HCT116 (cell line): ENCODE results near the gene EIF4A3. TPM values are rescaled to one million over a fixed set of nuclear protein-coding genes. Genes with fewer than 3 reads are reported as not detected.

ENCODE experiments used
- ATAC-seq: fragments of 200-7000 bp; cut with Tn5 transposase; 2 replicates; pipeline ENCODE4 v1.9.1; 2020; ENCODE audit warnings: mild to moderate bottlenecking, moderate library complexity
- BruUV-seq: library from RNA; stranded (reverse); fragments of 400-500 nt; replicated peaks from 2 replicates; lab custom pipeline; 2021; lab: Mats Ljungman, UMichigan
- CTCF ChIA-PET: fragments of 300-600 bp; sonication (Branson Sonifier 250); formaldehyde crosslinking; loops from one replicate; lab custom pipeline; 2021; ENCODE audit warnings: antibody characterized with exemption; lab: Charles Lee
- POLR2A ChIA-PET: fragments of 300-600, 350-600 bp; sonication (Branson Sonifier 250); formaldehyde crosslinking; loops from one replicate; lab custom pipeline; 2021; ENCODE audit warnings: antibody characterized with exemption; lab: Charles Lee
- RAD21 ChIA-PET, 2 experiments: fragments of 300-600 bp; sonication (Branson Sonifier 250); formaldehyde crosslinking; loops; one replicate each; lab custom pipeline; 2023; ENCODE audit warnings: low total read pairs in 2 of 2; ENCODE audit not compliant: uncharacterized antibody in 2 of 2, unreplicated experiment in 2 of 2, low non-redundant PET in 1 of 2; lab: Charles Lee
- DNase-seq: peaks from one replicate; pipeline ENCODE4 v3.0.0-alpha.2; 2010; ENCODE audit warnings: low read depth, low spot score
- H2AFZ ChIP-seq: fragments of 200-600 bp; shearing (Covaris generic), sonication (generic); 2 replicates; pipeline ENCODE4 v1.6.1; 2017; ENCODE audit warnings: low read depth, mixed run types, mixed read lengths, antibody characterized with exemption, low read length; ENCODE audit not compliant: poor library complexity, severe bottlenecking
- H3K27ac ChIP-seq: 2 replicates; pipeline ENCODE4 v1.5.1; 2012; ENCODE audit warnings: low read depth, low read length
- H3K27me3 ChIP-seq: fragments of 200-600 bp; sonication (generic); 2 replicates; pipeline ENCODE4 v1.6.1; 2016; ENCODE audit warnings: mixed run types, low read length, mixed read lengths; ENCODE audit not compliant: insufficient read depth
- H3K36me3 ChIP-seq, 2 experiments: fragments of 200-500 bp in 1 of 2; fragments of 200-600 bp in 1 of 2; sonication (Bioruptor generic) in 1 of 2; sonication (generic) in 1 of 2; 2 replicates each; pipeline versions ENCODE4 v1.5.1 to v1.6.1; 2014 to 2016; ENCODE audit warnings: low read length in 2 of 2, inconsistent platforms in 1 of 2, mixed read lengths in 1 of 2, mixed run types in 1 of 2; ENCODE audit not compliant: insufficient read depth in 2 of 2, control insufficient read depth in 1 of 2
- H3K4me1 ChIP-seq, 2 experiments: fragments of 200-600 bp in 1 of 2; sonication (generic) in 1 of 2; 2 replicates each; pipeline versions ENCODE4 v1.5.1 to v1.6.1; 2012 to 2017; ENCODE audit warnings: low read length in 2 of 2, inconsistent platforms in 1 of 2, mild to moderate bottlenecking in 1 of 2, mixed read lengths in 1 of 2, mixed run types in 1 of 2, moderate library complexity in 1 of 2; ENCODE audit not compliant: insufficient read depth in 2 of 2, control insufficient read depth in 1 of 2
- H3K4me2 ChIP-seq: fragments of 200-600 bp; sonication (generic); 2 replicates; pipeline ENCODE4 v1.6.1; 2017; ENCODE audit warnings: mixed run types, low read length, mixed read lengths
- H3K4me3 ChIP-seq, 2 experiments: fragments of 200-600 bp in 1 of 2; sonication (generic) in 1 of 2; replicated peaks in 1 of 2; 2 replicates each; pipeline ENCODE4 v1.5.1; 2011 to 2016; ENCODE audit warnings: low read length in 2 of 2, control low read depth in 1 of 2, low read depth in 1 of 2, mild to moderate bottlenecking in 1 of 2, mixed read lengths in 1 of 2, mixed run types in 1 of 2
- H3K79me2 ChIP-seq: fragments of 200-600 bp; sonication (generic); 2 replicates; pipeline ENCODE4 v1.6.1; 2017; ENCODE audit warnings: mild to moderate bottlenecking, mixed run types, low read length, moderate library complexity, mixed read lengths; ENCODE audit not compliant: insufficient read depth
- H3K9ac ChIP-seq: fragments of 200-600 bp; sonication (generic); 2 replicates; pipeline ENCODE4 v1.6.1; 2016; ENCODE audit warnings: low read length, mixed read lengths
- H3K9me2 ChIP-seq: fragments of 200-600 bp; sonication (generic), shearing (Covaris generic); 2 replicates; pipeline ENCODE4 v1.6.1; 2017; ENCODE audit warnings: mixed run types, mild to moderate bottlenecking, moderate library complexity; ENCODE audit not compliant: insufficient read depth
- H3K9me3 ChIP-seq, 2 experiments: fragments of 200-500 bp in 1 of 2; fragments of 200-600 bp in 1 of 2; sonication (Bioruptor generic) in 1 of 2; sonication (generic) in 1 of 2; 2 replicates each; pipeline ENCODE4 v1.6.1; 2014 to 2017; ENCODE audit warnings: low read length in 2 of 2, mixed read lengths in 2 of 2, inconsistent platforms in 1 of 2, low read depth in 1 of 2, mild to moderate bottlenecking in 1 of 2, mixed run types in 1 of 2, moderate library complexity in 1 of 2; ENCODE audit not compliant: control insufficient read depth in 1 of 2, insufficient read depth in 1 of 2
- H4K20me1 ChIP-seq: fragments of 200-600 bp; sonication (generic), shearing (Covaris generic); 2 replicates; pipeline ENCODE4 v1.6.1; 2017; ENCODE audit warnings: mixed run types, mild to moderate bottlenecking, moderate library complexity; ENCODE audit not compliant: insufficient read depth
- CBX3 ChIP-seq: IDR thresholded peaks from 2 replicates; pipeline ENCODE4 v1.6.1; 2012; ENCODE audit warnings: low read depth
- CEBPB ChIP-seq: IDR thresholded peaks from 2 replicates; pipeline ENCODE4 v1.6.1; 2012; ENCODE audit warnings: low read depth
- EGR1 ChIP-seq: IDR thresholded peaks from 2 replicates; pipeline ENCODE4 v1.6.1; 2012; ENCODE audit warnings: low read depth
- ELF1 ChIP-seq: IDR thresholded peaks from 2 replicates; pipeline ENCODE4 v1.6.1; 2012; ENCODE audit warnings: low read depth, borderline replicate concordance
- EZH2phosphoT487 ChIP-seq: fragments of 200-600 bp; IDR thresholded peaks from 2 replicates; pipeline ENCODE4 v1.6.1; 2018; ENCODE audit warnings: antibody characterized with exemption, borderline replicate concordance
- FOSL1 ChIP-seq: IDR thresholded peaks from 2 replicates; pipeline ENCODE4 v1.6.1; 2012; ENCODE audit warnings: low read depth
- JUND ChIP-seq: IDR thresholded peaks from 2 replicates; pipeline ENCODE4 v1.6.1; 2012
- POLR2A ChIP-seq: IDR thresholded peaks from 2 replicates; pipeline ENCODE4 v1.7.0; 2011; ENCODE audit warnings: borderline replicate concordance; ENCODE audit not compliant: insufficient read depth, insufficient read length; ENCODE audit errors: extremely low read depth
- POLR2AphosphoS5 ChIP-seq: IDR thresholded peaks from 2 replicates; pipeline ENCODE4 v1.6.1; 2011; ENCODE audit warnings: mild to moderate bottlenecking, low read depth, low read length, moderate library complexity
- RAD21 ChIP-seq: IDR thresholded peaks from 2 replicates; pipeline ENCODE4 v1.6.1; 2012; ENCODE audit warnings: low read depth, mild to moderate bottlenecking
- SP1 ChIP-seq: IDR thresholded peaks from 2 replicates; pipeline ENCODE4 v1.6.1; 2012; ENCODE audit warnings: low read depth
- SRF ChIP-seq: IDR thresholded peaks from 2 replicates; pipeline ENCODE4 v1.6.1; 2012; ENCODE audit warnings: low read depth
- TCF7L2 ChIP-seq: IDR thresholded peaks from 2 replicates; pipeline ENCODE4 v1.7.0; 2011; ENCODE audit warnings: borderline replicate concordance, inconsistent platforms; ENCODE audit not compliant: insufficient read depth, insufficient read length; ENCODE audit errors: extremely low read depth
- YY1 ChIP-seq: IDR thresholded peaks from 2 replicates; pipeline ENCODE4 v1.6.1; 2011; ENCODE audit warnings: low read length, low read depth, moderate library complexity, mild to moderate bottlenecking; ENCODE audit not compliant: insufficient replicate concordance; ENCODE audit errors: extremely low read depth
- ZFX ChIP-seq: fragments of 450-650 bp; IDR thresholded peaks from 2 replicates; pipeline ENCODE4 v1.6.1; 2017
- ZNF274 ChIP-seq: fragments of 200-500 bp; sonication (Bioruptor generic); IDR thresholded peaks from 2 replicates; pipeline ENCODE4 v1.6.1; 2014; ENCODE audit warnings: mild to moderate bottlenecking, low read depth, low read length, inconsistent platforms
- intact Hi-C: fragments of 100-400 bp; cut with micrococcal nuclease; formaldehyde crosslinking; loops from 2 replicates; pipeline ENCODE4 v1.10.0; 2022
- total RNA-seq: library from RNA; stranded (reverse); gene quantifications from one replicate; pipeline ENCODE4 v1.2.1, GENCODE V29; 2021; ENCODE audit not compliant: unreplicated experiment
- TF ChIP-seq, protein P1 (sequence below): IDR thresholded peaks from 2 replicates; pipeline ENCODE4 v1.6.1; 2012; ENCODE audit warnings: low read depth
- TF ChIP-seq, protein P2 (sequence below), 3 experiments: fragments of 200-600 bp in 1 of 3; sonication (generic) in 1 of 3; IDR thresholded peaks in 2 of 3; conservative IDR thresholded peaks in 1 of 3; 2 replicates each; pipeline ENCODE4 v1.5.1; 2012 to 2017; ENCODE audit warnings: low read depth in 2 of 3, low read length in 2 of 3, antibody characterized with exemption in 1 of 3, borderline replicate concordance in 1 of 3, control low read depth in 1 of 3, mild to moderate bottlenecking in 1 of 3, mixed read lengths in 1 of 3, mixed run types in 1 of 3, moderate library complexity in 1 of 3; ENCODE audit not compliant: insufficient read depth in 1 of 3
- TF ChIP-seq, protein P3 (sequence below): IDR thresholded peaks from 2 replicates; pipeline ENCODE4 v1.6.1; 2011; ENCODE audit warnings: mild to moderate bottlenecking, low read length, moderate library complexity; ENCODE audit not compliant: insufficient replicate concordance; ENCODE audit errors: extremely low read depth
- TF ChIP-seq, protein P4 (sequence below): IDR thresholded peaks from 2 replicates; pipeline ENCODE4 v1.6.1; 2012

The EIF4A3 gene
- total RNA-seq, 1 experiment from 2014 or later: 248 TPM

DNA sequence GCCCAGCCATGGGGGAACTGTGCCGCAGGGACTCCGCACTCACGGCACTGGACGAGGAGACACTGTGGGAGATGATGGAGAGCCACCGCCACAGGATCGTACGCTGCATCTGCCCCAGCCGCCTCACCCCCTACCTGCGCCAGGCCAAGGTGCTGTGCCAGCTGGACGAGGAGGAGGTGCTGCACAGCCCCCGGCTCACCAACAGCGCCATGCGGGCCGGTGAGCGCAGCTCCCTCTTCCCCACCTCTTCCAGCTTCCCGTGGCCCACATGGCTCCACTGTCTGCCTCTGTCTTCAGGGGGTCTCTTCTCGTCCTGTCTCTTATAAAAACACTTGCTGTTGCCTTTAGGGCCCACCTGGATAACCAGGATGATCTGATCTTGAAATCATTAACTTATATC lies 34.5 kb upstream of the EIF4A3 start:
- no peaks in the 10 kb centered on the region for H4K20me1 ChIP-seq
- no peak overlapping the region for H3K9ac ChIP-seq
- TF ChIP-seq ZFX (no peak), EGR1 (no peak), SP1 (no peak), POLR2AphosphoS5 (no peak), SRF (no peak), CEBPB (no peak), POLR2A (no peak), ELF1 (no peak), EZH2phosphoT487 (no peak), CBX3 (no peak), YY1 (no peak), JUND (no peak), TCF7L2 (no peak), ZNF274 (no peak), FOSL1 (no peak), RAD21 (no peak)
- TF ChIP-seq, protein P1, sequence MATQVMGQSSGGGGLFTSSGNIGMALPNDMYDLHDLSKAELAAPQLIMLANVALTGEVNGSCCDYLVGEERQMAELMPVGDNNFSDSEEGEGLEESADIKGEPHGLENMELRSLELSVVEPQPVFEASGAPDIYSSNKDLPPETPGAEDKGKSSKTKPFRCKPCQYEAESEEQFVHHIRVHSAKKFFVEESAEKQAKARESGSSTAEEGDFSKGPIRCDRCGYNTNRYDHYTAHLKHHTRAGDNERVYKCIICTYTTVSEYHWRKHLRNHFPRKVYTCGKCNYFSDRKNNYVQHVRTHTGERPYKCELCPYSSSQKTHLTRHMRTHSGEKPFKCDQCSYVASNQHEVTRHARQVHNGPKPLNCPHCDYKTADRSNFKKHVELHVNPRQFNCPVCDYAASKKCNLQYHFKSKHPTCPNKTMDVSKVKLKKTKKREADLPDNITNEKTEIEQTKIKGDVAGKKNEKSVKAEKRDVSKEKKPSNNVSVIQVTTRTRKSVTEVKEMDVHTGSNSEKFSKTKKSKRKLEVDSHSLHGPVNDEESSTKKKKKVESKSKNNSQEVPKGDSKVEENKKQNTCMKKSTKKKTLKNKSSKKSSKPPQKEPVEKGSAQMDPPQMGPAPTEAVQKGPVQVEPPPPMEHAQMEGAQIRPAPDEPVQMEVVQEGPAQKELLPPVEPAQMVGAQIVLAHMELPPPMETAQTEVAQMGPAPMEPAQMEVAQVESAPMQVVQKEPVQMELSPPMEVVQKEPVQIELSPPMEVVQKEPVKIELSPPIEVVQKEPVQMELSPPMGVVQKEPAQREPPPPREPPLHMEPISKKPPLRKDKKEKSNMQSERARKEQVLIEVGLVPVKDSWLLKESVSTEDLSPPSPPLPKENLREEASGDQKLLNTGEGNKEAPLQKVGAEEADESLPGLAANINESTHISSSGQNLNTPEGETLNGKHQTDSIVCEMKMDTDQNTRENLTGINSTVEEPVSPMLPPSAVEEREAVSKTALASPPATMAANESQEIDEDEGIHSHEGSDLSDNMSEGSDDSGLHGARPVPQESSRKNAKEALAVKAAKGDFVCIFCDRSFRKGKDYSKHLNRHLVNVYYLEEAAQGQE: no peak
- TF ChIP-seq, protein P2, sequence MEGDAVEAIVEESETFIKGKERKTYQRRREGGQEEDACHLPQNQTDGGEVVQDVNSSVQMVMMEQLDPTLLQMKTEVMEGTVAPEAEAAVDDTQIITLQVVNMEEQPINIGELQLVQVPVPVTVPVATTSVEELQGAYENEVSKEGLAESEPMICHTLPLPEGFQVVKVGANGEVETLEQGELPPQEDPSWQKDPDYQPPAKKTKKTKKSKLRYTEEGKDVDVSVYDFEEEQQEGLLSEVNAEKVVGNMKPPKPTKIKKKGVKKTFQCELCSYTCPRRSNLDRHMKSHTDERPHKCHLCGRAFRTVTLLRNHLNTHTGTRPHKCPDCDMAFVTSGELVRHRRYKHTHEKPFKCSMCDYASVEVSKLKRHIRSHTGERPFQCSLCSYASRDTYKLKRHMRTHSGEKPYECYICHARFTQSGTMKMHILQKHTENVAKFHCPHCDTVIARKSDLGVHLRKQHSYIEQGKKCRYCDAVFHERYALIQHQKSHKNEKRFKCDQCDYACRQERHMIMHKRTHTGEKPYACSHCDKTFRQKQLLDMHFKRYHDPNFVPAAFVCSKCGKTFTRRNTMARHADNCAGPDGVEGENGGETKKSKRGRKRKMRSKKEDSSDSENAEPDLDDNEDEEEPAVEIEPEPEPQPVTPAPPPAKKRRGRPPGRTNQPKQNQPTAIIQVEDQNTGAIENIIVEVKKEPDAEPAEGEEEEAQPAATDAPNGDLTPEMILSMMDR (IDR thresholded peaks at IDR 0.05 in 2 of 3, conservative IDR thresholded peaks at IDR 0.05 in 1 of 3; ENCODE audit: borderline replicate concordance in 1 of 3, insufficient read depth in 1 of 3, low read depth in 2 of 3, low read length in 2 of 3): no peak
- TF ChIP-seq, protein P3, sequence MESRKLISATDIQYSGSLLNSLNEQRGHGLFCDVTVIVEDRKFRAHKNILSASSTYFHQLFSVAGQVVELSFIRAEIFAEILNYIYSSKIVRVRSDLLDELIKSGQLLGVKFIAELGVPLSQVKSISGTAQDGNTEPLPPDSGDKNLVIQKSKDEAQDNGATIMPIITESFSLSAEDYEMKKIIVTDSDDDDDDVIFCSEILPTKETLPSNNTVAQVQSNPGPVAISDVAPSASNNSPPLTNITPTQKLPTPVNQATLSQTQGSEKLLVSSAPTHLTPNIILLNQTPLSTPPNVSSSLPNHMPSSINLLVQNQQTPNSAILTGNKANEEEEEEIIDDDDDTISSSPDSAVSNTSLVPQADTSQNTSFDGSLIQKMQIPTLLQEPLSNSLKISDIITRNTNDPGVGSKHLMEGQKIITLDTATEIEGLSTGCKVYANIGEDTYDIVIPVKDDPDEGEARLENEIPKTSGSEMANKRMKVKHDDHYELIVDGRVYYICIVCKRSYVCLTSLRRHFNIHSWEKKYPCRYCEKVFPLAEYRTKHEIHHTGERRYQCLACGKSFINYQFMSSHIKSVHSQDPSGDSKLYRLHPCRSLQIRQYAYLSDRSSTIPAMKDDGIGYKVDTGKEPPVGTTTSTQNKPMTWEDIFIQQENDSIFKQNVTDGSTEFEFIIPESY: no peak
- TF ChIP-seq, protein P4, sequence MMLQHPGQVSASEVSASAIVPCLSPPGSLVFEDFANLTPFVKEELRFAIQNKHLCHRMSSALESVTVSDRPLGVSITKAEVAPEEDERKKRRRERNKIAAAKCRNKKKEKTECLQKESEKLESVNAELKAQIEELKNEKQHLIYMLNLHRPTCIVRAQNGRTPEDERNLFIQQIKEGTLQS: no peak
- TF ChIP-seq, all 23 proteins: peak for 0
- H3K9me2 ChIP-seq: no peaks in the 10 kb centered on the region
- ChIA-PET POLR2A (no interaction called here), CTCF (no interaction called here), RAD21 (no interaction called here)
- H3K4me3 ChIP-seq: no peak overlapping the region
- no peak overlapping the region for H3K4me2 ChIP-seq
- H3K36me3 ChIP-seq: no peaks in the 10 kb centered on the region
- H3K27me3 ChIP-seq: no peaks in the 10 kb centered on the region
- ATAC-seq: no peak
- H3K9me3 ChIP-seq: no peaks in the 10 kb centered on the region
- H3K27ac ChIP-seq: no peak overlapping the region
- BruUV-seq: no TSS peak
- no peak for DNase-seq
- no peak overlapping the region for H2AFZ ChIP-seq
- intact Hi-C loops: no loop called here
- H3K4me1 ChIP-seq: no peaks in the 10 kb centered on the region
- no peaks in the 10 kb centered on the region for H3K79me2 ChIP-seq
